Mucosa of descending colon (tissue), 3 donors: ENCODE data around the gene PDE3B. TPM values are rescaled to one million over a fixed set of nuclear protein-coding genes. Genes with fewer than 3 reads are reported as not detected.
"Not testable (repeated sequence)": the region's sequence is repeated elsewhere in the genome, so short reads cannot be mapped to it uniquely, and the experiment has no call there.

Source experiments
- ATAC-seq: fragments of 200-7000 bp; cut with Tn5 transposase; one replicate; pipeline ENCODE4 v1.9.1; 2020; ENCODE audit warnings: mild to moderate bottlenecking, moderate library complexity
- DNase-seq, 3 donors: peaks; one replicate each; pipeline ENCODE4 v3.0.0-alpha.2; 2020
- H3K36me3 ChIP-seq: fragments of 200-600 bp; one replicate; pipeline ENCODE4 v1.8.0; 2021; ENCODE audit warnings: low read depth, mild to moderate bottlenecking
- H3K4me1 ChIP-seq: fragments of 200-600 bp; one replicate; pipeline ENCODE4 v1.8.0; 2021; ENCODE audit warnings: low read depth, mild to moderate bottlenecking
- H3K4me3 ChIP-seq: fragments of 200-600 bp; one replicate; pipeline ENCODE4 v1.8.0; 2021; ENCODE audit warnings: mild to moderate bottlenecking
- H3K9me3 ChIP-seq: fragments of 200-600 bp; one replicate; pipeline ENCODE4 v1.8.0; 2021; ENCODE audit warnings: mild to moderate bottlenecking
- CTCF ChIP-seq: fragments of 200-600 bp; IDR thresholded peaks from one replicate; pipeline ENCODE4 v1.8.0; 2022; ENCODE audit warnings: antibody characterized with exemption, mild to moderate bottlenecking
- intact Hi-C, 2 donors: fragments of 100-400 bp; cut with DNase I in 1 of 2; cut with micrococcal nuclease in 1 of 2; formaldehyde crosslinking; loops; one replicate each; pipeline versions ENCODE4 v1.11.0 to v1.11.1; 2022; cut with DNase I, micrococcal nuclease
- total RNA-seq, 3 donors: library from RNA; stranded (reverse); fragmentation: NEBNext Ultra II Directional in 2 of 3; extraction: Animal tissue kit (Norgen Biotek cat#: 25700) in 2 of 3; gene quantifications; one replicate each; pipeline versions ENCODE4 v1.2.1 to v1.2.4, GENCODE V29; 2021 to 2023
- donor health status: DM: no; HTN: no; CAD: no; lungs with moderate emphysema.
- donor health status: DM: no; HTN: no; CAD: no.
- donor health status: DM: no; HTN: yes; CAD: no.

PDE3B gene
- total RNA-seq, 3 donors from 2014 or later = 22.4 to 47.0 (median 25.9) TPM

- intact Hi-C loops = no loop called here
- ATAC-seq (no peak), DNase-seq (no peak)
- Histone ChIP-seq H3K9me3 (no peaks in the 10 kb centered on the region), H3K36me3 (no peaks in the 10 kb centered on the region), H3K4me3 (no peak overlapping the region), H3K4me1 (no peaks in the 10 kb centered on the region)
- no peak for TF ChIP-seq CTCF
Observed at GRCh38 chr11:14774721-14775120, 131.1 kb downstream of the PDE3B start.

GRCh38 chr11:14775897-14776296 is 132.3 kb downstream of the PDE3B start:
- no peak for ATAC-seq
- DNase-seq = no peak
- TF ChIP-seq CTCF = no peak

GRCh38 chr11:14778460-14778859 is 134.9 kb downstream of the PDE3B start:
- ATAC-seq, intact Hi-C loops, H3K4me1 ChIP-seq, H3K9me3 ChIP-seq, H3K36me3 ChIP-seq, DNase-seq, H3K4me3 ChIP-seq: not testable (repeated sequence)

More at GRCh38 chr11:14775897-14776296, 132.3 kb downstream of the PDE3B start:
- Histone ChIP-seq H3K4me1 (no peaks in the 10 kb centered on the region), H3K36me3 (no peaks in the 10 kb centered on the region), H3K4me3 (no peak overlapping the region), H3K9me3 (no peaks in the 10 kb centered on the region)
- intact Hi-C loops = no loop called here

GRCh38 chr11:14783788-14784187 is 140.2 kb downstream of the PDE3B start:
- TF ChIP-seq CTCF = no peak
- Histone ChIP-seq H3K9me3 (no peaks in the 10 kb centered on the region), H3K4me1 (no peaks in the 10 kb centered on the region), H3K36me3 (no peaks in the 10 kb centered on the region), H3K4me3 (no peak overlapping the region)
- DNase-seq (no peak), ATAC-seq (no peak)
- intact Hi-C loops = no loop called here

- ATAC-seq (no peak), DNase-seq (no peak)
- H3K36me3 ChIP-seq = no peaks in the 10 kb centered on the region
- no peak overlapping the region for H3K4me3 ChIP-seq
- no peak for TF ChIP-seq CTCF
- no peaks in the 10 kb centered on the region for H3K4me1 ChIP-seq
- intact Hi-C loops = no loop called here
- H3K9me3 ChIP-seq = no peaks in the 10 kb centered on the region
Observed at GRCh38 chr11:14784230-14784629, 140.6 kb downstream of the PDE3B start.

GRCh38 chr11:14789879-14790484 is 146.4 kb downstream of the PDE3B start:
- Histone ChIP-seq H3K9me3 (no peaks in the 10 kb centered on the region), H3K4me1 (no peaks in the 10 kb centered on the region), H3K36me3 (no peaks in the 10 kb centered on the region), H3K4me3 (no peak overlapping the region)
- intact Hi-C loops = no loop called here
- ATAC-seq = no peak
- no peak for TF ChIP-seq CTCF
- no peak for DNase-seq
